HG03432 (cell line): Measurements from ENCODE around the gene RBMS3.
"Not testable (repeated sequence)": the region's sequence is repeated elsewhere in the genome, so short reads cannot be mapped to it uniquely, and the experiment has no call there.

ENCODE experiments used
- ATAC-seq: cut with Tn5 transposase; IDR thresholded peaks from one replicate; pipeline ENCODE4 v1.9.1; 2021; ENCODE audit warnings: mild to moderate bottlenecking, moderate library complexity; ENCODE audit not compliant: unreplicated experiment

RBMS3 gene

GRCh38 chr3:29337565-29337964 lies 56.7 kb downstream of the RBMS3 start:
- no peak for ATAC-seq

DNA sequence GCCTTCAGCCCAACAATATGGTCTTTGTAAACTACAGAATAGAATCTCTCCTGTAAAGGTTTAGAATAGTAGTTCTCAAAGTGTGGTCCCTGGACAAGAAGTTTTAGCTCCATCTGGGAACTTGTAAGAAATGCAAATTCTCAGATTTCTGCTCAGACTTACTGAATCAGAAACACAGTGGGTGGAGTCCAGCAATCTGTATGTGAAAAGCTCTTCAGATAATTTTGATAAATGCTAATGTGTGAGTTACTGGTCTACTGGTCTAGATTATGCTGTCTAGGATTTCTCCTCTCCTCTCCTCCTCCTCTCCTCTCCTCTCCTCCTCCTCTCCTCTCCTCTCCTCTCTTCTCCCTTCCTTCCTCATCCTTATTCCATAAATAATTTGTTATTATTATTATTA lies 57.5 kb downstream of the RBMS3 start:
- ATAC-seq = no peak

DNA sequence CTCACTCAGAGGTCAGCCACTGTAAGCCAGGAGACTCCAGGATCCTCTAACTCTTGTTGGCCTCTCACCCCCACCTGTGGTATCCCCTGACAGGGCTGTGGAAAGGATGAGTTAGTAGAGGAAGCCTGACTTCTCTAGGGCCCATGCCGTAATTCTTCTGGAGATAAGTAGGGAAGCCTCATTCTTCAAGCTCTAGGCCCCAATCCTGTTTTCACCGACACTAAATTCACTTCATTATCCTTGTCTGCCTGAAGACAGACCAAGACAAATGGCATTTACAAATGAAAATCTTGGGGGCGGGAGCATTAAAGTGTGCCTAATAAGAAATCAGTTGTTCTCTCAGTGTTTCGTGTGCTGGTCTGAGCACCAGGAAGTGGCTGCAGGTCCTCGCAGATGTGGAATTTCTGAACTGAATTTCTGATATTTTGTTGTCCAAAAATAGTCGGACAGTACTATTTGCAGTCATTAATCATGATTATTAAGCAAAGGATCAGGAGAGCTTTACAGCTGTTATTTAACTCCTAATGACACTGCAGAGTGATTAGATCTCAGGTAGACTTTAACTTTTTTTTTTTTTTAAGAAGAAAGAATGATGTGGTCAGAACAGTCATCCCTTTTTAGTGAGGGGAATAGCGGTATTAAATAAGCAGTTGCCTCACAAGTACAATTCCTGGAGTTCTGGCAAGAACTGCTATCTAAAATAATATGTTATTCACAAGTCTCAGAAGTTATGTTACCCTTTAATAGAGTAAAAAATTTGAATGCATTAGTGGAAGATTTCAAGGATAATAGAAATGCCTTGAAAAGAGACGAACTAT lies 58.4 kb downstream of the RBMS3 start:
- ATAC-seq = no peak

DNA sequence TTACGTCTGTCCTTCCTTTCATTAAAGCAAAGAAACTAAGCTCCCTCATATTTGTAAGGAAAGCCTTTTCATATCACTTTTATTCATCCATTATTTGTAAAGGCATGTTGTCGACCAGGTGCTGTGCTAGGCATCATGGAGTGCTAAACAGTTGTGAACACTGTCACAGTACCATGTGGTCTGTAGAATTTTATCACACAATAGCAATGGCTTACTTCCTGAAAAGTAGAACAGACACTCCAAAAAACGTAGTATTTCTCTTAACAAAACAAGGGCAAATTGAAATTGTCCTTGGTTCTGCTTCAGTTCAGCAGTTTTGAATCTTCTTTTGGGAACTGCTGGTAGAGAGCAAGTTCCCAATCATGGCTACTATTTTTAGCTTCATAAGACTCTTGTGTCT lies 63.3 kb downstream of the RBMS3 start:
- ATAC-seq = no peak

DNA sequence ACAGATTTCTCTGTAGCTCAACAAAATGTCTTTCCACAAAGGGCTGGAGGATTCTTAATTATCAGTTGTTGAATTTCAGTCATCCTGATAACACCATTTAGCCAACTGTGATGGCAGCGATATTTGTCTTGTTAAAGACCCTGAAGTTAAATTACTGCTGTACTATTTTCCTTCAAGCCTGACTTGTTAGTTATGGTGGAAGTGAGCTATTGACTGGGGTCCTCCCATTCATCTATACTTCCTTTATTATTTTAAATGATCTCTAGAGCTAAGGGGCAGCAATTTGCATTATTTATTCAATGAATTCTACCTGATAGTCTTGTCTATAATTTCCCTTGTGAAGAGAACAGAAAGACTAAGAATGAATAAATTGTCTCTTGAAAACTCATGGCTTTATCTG lies 64.1 kb downstream of the RBMS3 start:
- ATAC-seq = no peak

- ATAC-seq = no peak
These were observed 64.8 kb downstream of the RBMS3 start for GRCh38 chr3:29345516-29346300.

DNA sequence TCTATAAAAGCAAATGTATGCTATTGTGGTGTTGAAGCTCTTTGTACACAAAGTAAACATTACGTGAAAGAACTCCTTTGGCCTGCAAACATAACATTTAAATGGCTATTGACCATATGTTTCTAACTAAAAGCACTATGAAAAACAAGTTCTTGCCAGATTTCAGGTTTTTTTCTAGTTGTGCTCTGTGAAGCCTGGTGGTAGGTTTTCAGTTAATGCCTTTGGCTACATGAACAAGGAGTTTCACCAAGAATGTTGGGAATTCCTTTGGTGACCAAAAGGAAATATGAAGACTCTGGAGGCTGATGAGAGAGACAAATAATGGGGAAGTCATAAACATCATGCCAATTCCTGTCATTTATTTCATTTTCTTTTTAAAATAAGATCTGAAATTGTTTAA lies 66.0 kb downstream of the RBMS3 start:
- ATAC-seq = no peak

DNA sequence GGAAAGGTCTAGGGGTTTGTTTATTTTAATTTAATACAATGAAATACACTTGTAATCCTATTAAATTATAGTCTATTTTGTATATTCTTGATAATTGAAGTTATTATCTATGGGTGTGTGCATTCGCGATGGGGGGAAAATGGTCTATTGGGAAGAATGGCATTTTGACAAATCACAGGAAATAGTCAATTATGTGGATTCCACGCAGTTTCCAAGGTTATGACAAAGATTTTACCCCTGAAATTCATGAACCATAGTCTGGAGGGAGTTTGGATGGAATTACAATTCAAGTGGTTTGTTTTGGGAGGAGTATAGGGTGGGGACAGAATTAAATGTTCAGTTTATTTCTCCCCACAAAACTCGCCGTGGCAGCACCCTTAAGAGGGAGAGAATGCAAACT lies 66.5 kb downstream of the RBMS3 start:
- ATAC-seq = no peak

- no peak for ATAC-seq
These were observed 67.4 kb downstream of the RBMS3 start for GRCh38 chr3:29348316-29348715.

DNA sequence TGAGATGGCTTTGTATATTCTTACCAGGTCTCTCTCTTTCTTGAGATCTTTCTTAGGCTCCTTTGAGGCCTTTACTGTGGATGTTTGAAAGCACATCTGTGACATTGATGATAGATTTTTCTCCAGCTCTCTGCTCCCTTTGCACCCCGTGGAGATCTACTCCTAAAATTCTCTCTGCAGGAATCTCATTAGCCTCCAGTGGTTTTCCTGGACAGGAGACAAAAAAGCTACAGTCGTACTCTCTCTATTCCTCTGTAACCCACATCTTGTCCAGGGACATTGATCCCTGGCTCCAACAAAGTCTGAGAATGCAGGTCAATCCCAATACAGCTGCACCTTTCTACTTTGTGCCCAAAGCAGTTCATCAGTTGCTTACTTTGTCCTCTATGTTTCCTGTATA lies 68.2 kb downstream of the RBMS3 start:
- ATAC-seq = no peak

- peak; percentile 42 for ATAC-seq
These were observed 72.9 kb downstream of the RBMS3 start for GRCh38 chr3:29353807-29354206.

DNA sequence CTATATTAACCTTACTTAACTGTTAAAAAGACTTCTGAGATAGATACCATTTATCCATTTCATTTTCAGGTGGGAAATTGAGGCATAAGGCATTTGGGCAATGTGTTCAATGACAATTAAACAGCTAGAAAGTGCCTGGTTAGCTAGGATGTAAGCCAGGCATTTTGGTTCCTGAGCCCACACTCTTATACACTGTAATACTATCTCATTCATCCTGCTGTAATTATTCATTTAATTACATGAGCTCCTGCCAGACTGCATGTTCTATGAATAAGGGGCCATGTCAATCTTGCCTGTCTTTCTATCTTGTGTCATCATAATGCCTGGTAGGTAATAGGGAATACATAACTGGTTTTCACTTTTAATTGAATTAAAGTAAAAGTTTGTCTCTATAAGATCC lies 74.0 kb downstream of the RBMS3 start:
- ATAC-seq = no peak

- ATAC-seq = no peak
These were observed 75.2 kb downstream of the RBMS3 start for GRCh38 chr3:29356062-29356461.

DNA sequence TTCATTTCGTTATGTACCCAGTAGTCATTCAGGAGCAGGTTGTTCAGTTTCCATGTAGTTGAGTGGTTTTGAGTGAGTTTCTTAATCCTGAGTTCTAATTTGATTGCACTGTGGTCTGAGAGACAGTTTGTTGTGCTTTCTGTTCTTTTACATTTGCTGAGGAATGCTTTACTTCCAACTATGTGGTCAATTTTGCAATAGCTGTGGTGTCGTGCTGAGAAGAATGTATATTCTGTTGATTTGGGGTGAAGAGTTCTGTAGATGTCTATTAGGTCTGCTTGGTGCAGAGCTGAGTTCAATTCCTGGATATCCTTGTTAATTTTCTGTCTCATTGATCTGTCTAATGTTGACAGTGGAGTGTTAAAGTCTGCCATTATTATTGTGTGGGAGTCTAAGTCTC lies 79.4 kb downstream of the RBMS3 start:
- not testable (repeated sequence) for ATAC-seq

DNA sequence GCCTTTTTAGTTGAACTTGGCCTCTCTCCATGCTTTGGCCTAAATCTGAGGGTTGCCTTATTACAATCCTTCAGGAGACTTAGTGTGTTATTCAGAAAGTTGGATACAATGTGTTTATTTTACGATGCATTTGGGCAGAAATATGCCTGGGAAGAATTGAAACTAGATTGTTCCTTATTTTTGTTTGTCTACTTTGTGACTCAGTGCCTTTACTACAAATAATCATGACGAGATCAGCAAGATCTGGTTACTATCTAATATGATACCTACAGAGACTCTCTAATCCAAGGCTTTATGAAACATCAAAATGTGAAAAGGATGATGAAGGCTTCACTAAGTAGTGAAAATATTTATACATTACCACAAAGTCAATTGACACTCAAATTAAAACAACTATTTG lies 82.2 kb downstream of the RBMS3 start:
- ATAC-seq = no peak

- ATAC-seq = no peak
These were observed 89.2 kb downstream of the RBMS3 start for GRCh38 chr3:29370021-29370420.

- no peak for ATAC-seq
These were observed 89.9 kb downstream of the RBMS3 start for GRCh38 chr3:29370476-29371420.

DNA sequence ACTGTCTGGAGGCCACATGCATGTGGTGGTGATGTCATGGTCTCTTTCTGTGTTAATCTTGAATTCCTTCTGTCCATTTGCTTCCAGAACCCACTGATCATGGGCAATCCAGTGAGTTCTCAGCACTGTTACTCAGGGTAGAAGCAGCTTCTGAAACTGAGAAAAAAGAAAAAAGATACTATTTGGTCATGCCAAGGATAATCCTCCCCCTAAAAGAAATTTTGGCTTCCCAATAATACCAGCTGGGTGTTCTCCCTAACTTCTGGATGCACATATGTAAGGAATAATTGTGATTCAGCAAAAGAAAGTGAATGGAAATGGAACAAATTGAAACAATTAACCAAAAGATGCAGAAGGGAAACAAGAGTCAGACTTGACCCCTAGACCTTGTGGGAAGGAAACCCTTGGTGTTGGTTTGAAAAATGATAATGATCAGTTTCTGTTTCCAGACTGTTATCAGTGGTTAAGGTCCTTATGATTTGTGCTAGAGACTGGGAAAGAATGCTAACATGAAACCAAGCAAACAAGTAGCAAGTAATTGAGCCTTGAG lies 92.3 kb downstream of the RBMS3 start:
- peak; percentile 60 for ATAC-seq

DNA sequence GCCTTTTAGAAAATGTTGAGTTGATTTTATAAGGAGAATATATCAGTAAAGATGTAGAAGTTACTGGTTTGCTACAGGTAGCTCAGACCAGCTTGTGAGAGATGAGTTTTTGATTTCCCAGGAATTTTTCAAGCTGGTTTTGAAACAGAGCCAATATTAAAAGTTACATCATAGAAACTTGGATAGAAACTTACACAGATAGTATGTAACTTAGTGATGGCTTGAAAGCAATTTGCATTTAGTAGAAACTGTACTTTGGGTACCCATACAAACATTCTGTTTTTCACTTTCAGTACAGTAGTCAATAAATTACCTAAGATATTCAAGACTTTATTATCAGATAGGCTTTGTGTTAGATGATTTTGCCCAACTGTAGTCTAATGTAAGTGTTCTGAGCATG lies 93.4 kb downstream of the RBMS3 start:
- peak; percentile 55 for ATAC-seq

- ATAC-seq = no peak
These were observed 98.2 kb downstream of the RBMS3 start for GRCh38 chr3:29379097-29379496.

GRCh38 chr3:29381595-29381994 lies 100.7 kb downstream of the RBMS3 start:
- ATAC-seq = no peak
